ENCODE data around the gene SPN. TPM values are rescaled to one million over a fixed set of nuclear protein-coding genes. Genes with fewer than 3 reads are reported as not detected.

The SPN gene
- total RNA-seq, 1 experiment from 2014 or later = not detected

DNA sequence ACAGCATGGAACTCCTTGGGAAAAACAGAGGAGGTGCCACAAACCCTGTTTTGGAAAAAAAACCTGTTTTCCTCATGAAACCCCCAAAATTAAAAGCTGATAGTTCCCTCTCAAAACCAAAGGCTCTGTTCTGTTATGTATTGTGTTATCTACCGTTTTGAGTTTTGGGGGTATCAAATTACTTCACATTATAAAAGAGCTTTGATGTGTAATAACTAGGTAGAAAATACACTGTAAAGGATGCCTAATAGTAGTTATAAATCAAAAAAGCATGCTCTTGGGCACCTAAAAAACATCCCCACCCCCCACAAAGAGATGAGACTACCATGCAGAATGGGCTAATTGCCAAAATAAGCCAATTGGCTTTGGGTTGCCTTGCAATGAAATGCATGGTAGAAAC is 51.9 kb downstream of the SPN start:
- TF ChIP-seq EZH2 (IDR thresholded peaks at IDR 0.05; ENCODE audit: low read length, unreplicated experiment) = no peak
- no peak for TF ChIP-seq EZH2phosphoT487 (IDR thresholded peaks at IDR 0.05; ENCODE audit: borderline replicate concordance, low read length)
- TF ChIP-seq, protein P1, sequence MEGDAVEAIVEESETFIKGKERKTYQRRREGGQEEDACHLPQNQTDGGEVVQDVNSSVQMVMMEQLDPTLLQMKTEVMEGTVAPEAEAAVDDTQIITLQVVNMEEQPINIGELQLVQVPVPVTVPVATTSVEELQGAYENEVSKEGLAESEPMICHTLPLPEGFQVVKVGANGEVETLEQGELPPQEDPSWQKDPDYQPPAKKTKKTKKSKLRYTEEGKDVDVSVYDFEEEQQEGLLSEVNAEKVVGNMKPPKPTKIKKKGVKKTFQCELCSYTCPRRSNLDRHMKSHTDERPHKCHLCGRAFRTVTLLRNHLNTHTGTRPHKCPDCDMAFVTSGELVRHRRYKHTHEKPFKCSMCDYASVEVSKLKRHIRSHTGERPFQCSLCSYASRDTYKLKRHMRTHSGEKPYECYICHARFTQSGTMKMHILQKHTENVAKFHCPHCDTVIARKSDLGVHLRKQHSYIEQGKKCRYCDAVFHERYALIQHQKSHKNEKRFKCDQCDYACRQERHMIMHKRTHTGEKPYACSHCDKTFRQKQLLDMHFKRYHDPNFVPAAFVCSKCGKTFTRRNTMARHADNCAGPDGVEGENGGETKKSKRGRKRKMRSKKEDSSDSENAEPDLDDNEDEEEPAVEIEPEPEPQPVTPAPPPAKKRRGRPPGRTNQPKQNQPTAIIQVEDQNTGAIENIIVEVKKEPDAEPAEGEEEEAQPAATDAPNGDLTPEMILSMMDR (conservative IDR thresholded peaks at IDR 0.05; ENCODE audit: low read depth, low read length) = no peak
- no peak for ATAC-seq
- CTCF ChIA-PET = no interaction called here
- H3K4me1 ChIP-seq (ENCODE audit: insufficient read depth, low read length) = no peaks in the 10 kb centered on the region
- H3K36me3 ChIP-seq (ENCODE audit: low read depth, low read length) = no peaks in the 10 kb centered on the region
- no peaks in the 10 kb centered on the region for H4K20me1 ChIP-seq (ENCODE audit: low read length)
- H3K27ac ChIP-seq (ENCODE audit: low read length) = no peak overlapping the region
- intact Hi-C loops (cut with micrococcal nuclease) = no loop called here
- POLR2A ChIA-PET (ENCODE audit: unreplicated experiment) = no interaction called here
- H3K9me3 ChIP-seq (ENCODE audit: low read length) = no peaks in the 10 kb centered on the region
- H3K79me2 ChIP-seq (ENCODE audit: low read length) = no peaks in the 10 kb centered on the region
- no peak overlapping the region for H2AFZ ChIP-seq (ENCODE audit: low read length)
- no TSS peak for BruUV-seq (replicated peaks)
- H3K9me2 ChIP-seq (replicated peaks; ENCODE audit: low read length) = no peaks in the 10 kb centered on the region
- H3K4me3 ChIP-seq (ENCODE audit: low read length) = no peak overlapping the region
- DNase-seq = no peak
- no peak overlapping the region for H3K9ac ChIP-seq (ENCODE audit: low read length)
- no peaks in the 10 kb centered on the region for H3F3A ChIP-seq (ENCODE audit: low read length, unreplicated experiment)
- H3K4me2 ChIP-seq (ENCODE audit: low read length) = no peak overlapping the region
- no peaks in the 10 kb centered on the region for H3K27me3 ChIP-seq (ENCODE audit: low read length)

DNA sequence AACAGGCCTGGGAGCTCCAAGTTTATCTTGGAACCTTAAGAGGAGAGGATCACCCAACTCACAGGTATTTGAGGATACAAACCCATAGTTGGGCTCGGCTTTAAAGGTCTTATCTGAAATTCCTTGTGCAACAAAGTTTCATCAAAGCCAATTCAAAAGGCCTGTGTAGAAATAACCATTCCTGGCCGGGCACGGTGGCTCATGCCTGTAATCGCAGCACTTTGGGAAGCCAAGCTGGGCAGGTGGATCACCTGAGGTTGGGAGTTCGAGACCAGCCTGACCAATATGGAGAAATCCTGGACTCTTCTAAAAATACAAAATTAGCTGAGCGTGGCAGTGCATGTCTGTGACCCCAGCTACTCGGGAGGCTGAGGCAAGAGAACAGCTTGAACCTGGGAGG is 54.1 kb downstream of the SPN start:
- Histone ChIP-seq H3K9me2 (replicated peaks; ENCODE audit: low read length) (no peaks in the 10 kb centered on the region), H3K79me2 (ENCODE audit: low read length) (no peaks in the 10 kb centered on the region), H3F3A (ENCODE audit: low read length, unreplicated experiment) (no peaks in the 10 kb centered on the region), H2AFZ (ENCODE audit: low read length) (no peak overlapping the region), H3K9me3 (ENCODE audit: low read length) (no peaks in the 10 kb centered on the region), H4K20me1 (ENCODE audit: low read length) (no peaks in the 10 kb centered on the region), H3K27me3 (ENCODE audit: low read length) (no peaks in the 10 kb centered on the region), H3K4me2 (ENCODE audit: low read length) (no peak overlapping the region), H3K36me3 (ENCODE audit: low read depth, low read length) (no peaks in the 10 kb centered on the region), H3K4me1 (ENCODE audit: insufficient read depth, low read length) (no peaks in the 10 kb centered on the region), H3K4me3 (ENCODE audit: low read length) (no peak overlapping the region), H3K27ac (ENCODE audit: low read length) (no peak overlapping the region), H3K9ac (ENCODE audit: low read length) (no peak overlapping the region)
- no TSS peak for BruUV-seq (replicated peaks)
- CTCF ChIA-PET = no interaction called here
- POLR2A ChIA-PET (ENCODE audit: unreplicated experiment) = no interaction called here
- TF ChIP-seq EZH2 (IDR thresholded peaks at IDR 0.05; ENCODE audit: low read length, unreplicated experiment) (no peak), EZH2phosphoT487 (IDR thresholded peaks at IDR 0.05; ENCODE audit: borderline replicate concordance, low read length) (no peak)
- TF ChIP-seq, protein P1 (conservative IDR thresholded peaks at IDR 0.05; ENCODE audit: low read depth, low read length) = no peak
- DNase-seq = no peak
- intact Hi-C loops (cut with micrococcal nuclease) = no loop called here
- no peak for ATAC-seq

- Histone ChIP-seq H3K79me2 (ENCODE audit: low read length) (no peaks in the 10 kb centered on the region), H4K20me1 (ENCODE audit: low read length) (no peaks in the 10 kb centered on the region), H3K27me3 (ENCODE audit: low read length) (no peaks in the 10 kb centered on the region), H2AFZ (ENCODE audit: low read length) (no peak overlapping the region), H3F3A (ENCODE audit: low read length, unreplicated experiment) (no peaks in the 10 kb centered on the region), H3K4me1 (ENCODE audit: insufficient read depth, low read length) (no peaks in the 10 kb centered on the region), H3K36me3 (ENCODE audit: low read depth, low read length) (no peaks in the 10 kb centered on the region), H3K9ac (ENCODE audit: low read length) (no peak overlapping the region), H3K9me2 (replicated peaks; ENCODE audit: low read length) (no peaks in the 10 kb centered on the region), H3K27ac (ENCODE audit: low read length) (no peak overlapping the region), H3K4me2 (ENCODE audit: low read length) (no peak overlapping the region), H3K4me3 (ENCODE audit: low read length) (no peak overlapping the region), H3K9me3 (ENCODE audit: low read length) (no peaks in the 10 kb centered on the region)
- ChIA-PET CTCF (no interaction called here), POLR2A (ENCODE audit: unreplicated experiment) (no interaction called here)
- no TSS peak for BruUV-seq (replicated peaks)
- DNase-seq (no peak), ATAC-seq (no peak)
- intact Hi-C loops (cut with micrococcal nuclease) = no loop called here
- TF ChIP-seq EZH2phosphoT487 (IDR thresholded peaks at IDR 0.05; ENCODE audit: borderline replicate concordance, low read length) = no peak
- no peak for TF ChIP-seq EZH2 (IDR thresholded peaks at IDR 0.05; ENCODE audit: low read length, unreplicated experiment)
- TF ChIP-seq, protein P1 (conservative IDR thresholded peaks at IDR 0.05; ENCODE audit: low read depth, low read length) = no peak
These were observed 56.0 kb downstream of the SPN start for GRCh38 chr16:29719063-29719462.

Other genes with a start within 250 kb of the SPN start
- gene BOLA2, start 208.9 kb upstream of the SPN start, total RNA-seq (2014; rRNA removed) = 93.1 and 150 TPM in 2 replicates
- gene SLX1B, start 208.7 kb upstream of the SPN start, total RNA-seq (2014; rRNA removed) = 11.2 and 23.0 TPM in 2 replicates
- gene SULT1A4, start 203.3 kb upstream of the SPN start, total RNA-seq (2014; rRNA removed) = 0.40 and 8.3 TPM in 2 replicates
- 17.3 and 36.6 TPM in 2 replicates for gene NPIPB12, start 156.8 kb upstream of the SPN start, total RNA-seq (2014; rRNA removed)
- 0.22 and 1.3 TPM in 2 replicates for gene QPRT, start 15.9 kb downstream of the SPN start, total RNA-seq (2014; rRNA removed)
- gene C16orf54, start 82.7 kb downstream of the SPN start, total RNA-seq (2014; rRNA removed) = not detected in 2 replicates
- not detected in 2 replicates for gene ZG16, start 115.0 kb downstream of the SPN start, total RNA-seq (2014; rRNA removed)
- gene KIF22, start 127.5 kb downstream of the SPN start, total RNA-seq (2014; rRNA removed) = 87.6 and 93.1 TPM in 2 replicates
- 279 and 358 TPM in 2 replicates for gene MAZ, start 143.3 kb downstream of the SPN start, total RNA-seq (2014; rRNA removed)
- gene PRRT2, start 148.9 kb downstream of the SPN start, total RNA-seq (2014; rRNA removed) = 0.35 and 0.40 TPM in 2 replicates
- gene PAGR1, start 152.9 kb downstream of the SPN start, total RNA-seq (2014; rRNA removed) = 53.8 and 76.7 TPM in 2 replicates
- gene MVP, start 157.2 kb downstream of the SPN start, total RNA-seq (2014; rRNA removed) = 27.3 and 36.1 TPM in 2 replicates
- 60.5 and 86.2 TPM in 2 replicates for gene CDIPT, start 200.0 kb downstream of the SPN start, total RNA-seq (2014; rRNA removed)
- 23.7 and 25.3 TPM in 2 replicates for gene SEZ6L2, start 236.3 kb downstream of the SPN start, total RNA-seq (2014; rRNA removed)
- 2.0 and 3.9 TPM in 2 replicates for gene ASPHD1, start 237.2 kb downstream of the SPN start, total RNA-seq (2014; rRNA removed)